HUES48 (cell line): Measurements from ENCODE around the gene DOCK6.

ENCODE experiments used
- H3K27ac ChIP-seq: one replicate; pipeline ENCODE4 v1.7.0; 2013; ENCODE audit warnings: low read depth, low read length, inconsistent platforms
- H3K27me3 ChIP-seq: 2 replicates; pipeline ENCODE4 v1.6.1; 2013; ENCODE audit warnings: mild to moderate bottlenecking, low read length; ENCODE audit not compliant: control insufficient read depth, insufficient read depth
- H3K36me3 ChIP-seq: 2 replicates; pipeline ENCODE4 v1.6.1; 2013; ENCODE audit warnings: low read length; ENCODE audit not compliant: control insufficient read depth, insufficient read depth
- H3K4me1 ChIP-seq: 2 replicates; pipeline ENCODE4 v1.6.1; 2013; ENCODE audit warnings: mild to moderate bottlenecking, low read length; ENCODE audit not compliant: control insufficient read depth, insufficient read depth
- H3K4me3 ChIP-seq: 2 replicates; pipeline ENCODE4 v1.5.1; 2013; ENCODE audit warnings: mild to moderate bottlenecking, low read depth, low read length
- H3K9ac ChIP-seq: 2 replicates; pipeline ENCODE4 v1.6.1; 2013; ENCODE audit warnings: mild to moderate bottlenecking, low read depth, low read length, moderate library complexity
- H3K9me3 ChIP-seq: 2 replicates; pipeline ENCODE4 v1.6.1; 2013; ENCODE audit warnings: low read length; ENCODE audit not compliant: control insufficient read depth, insufficient read depth

Gene DOCK6

DNA sequence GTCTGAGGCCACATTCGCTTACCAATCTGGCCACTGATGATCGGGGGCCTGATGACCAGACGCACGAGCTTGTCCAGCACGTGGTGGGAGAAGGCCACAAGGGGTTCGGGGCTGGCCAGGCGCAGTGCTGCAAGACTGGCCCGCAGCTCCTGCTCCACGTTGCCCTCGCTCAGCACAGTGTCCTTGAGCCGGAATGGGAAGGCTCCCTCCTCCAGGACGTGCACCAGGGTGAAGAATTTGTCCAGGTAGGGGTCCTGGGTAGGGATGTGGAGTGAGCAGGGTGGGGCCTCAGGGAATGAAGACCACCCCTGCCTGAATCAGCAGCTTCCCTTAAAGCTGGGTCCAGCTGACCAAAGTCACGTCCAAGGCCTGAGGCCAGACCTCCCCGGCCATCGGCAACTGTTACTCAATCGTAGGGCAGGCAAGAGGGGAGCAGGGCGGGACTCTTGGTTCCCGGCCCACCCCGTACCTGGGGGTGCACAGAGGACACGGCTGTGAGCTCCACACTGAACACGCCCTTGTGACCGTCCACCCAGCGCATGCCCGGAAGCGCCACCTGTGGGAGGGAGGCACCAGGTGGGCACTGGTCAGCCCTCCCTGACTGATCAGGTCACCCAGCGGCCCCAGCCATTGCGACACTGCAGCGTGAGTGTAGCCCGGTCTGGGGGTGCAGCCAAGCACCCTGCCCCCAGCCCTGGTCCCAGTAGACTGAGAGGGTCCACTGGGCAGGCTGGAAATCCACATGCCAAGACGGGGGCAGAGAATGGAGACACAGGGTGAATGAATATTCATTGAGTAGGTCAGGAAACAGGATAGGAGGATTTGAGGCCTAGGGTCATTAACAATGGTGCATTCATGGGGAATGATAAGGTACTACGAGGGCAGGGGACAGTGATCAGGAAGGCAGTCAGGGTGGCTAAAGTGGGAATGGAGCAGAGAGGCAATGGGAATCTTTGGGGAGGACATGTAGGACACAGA lies 25.7 kb downstream of the DOCK6 start:
- Histone ChIP-seq H3K9ac (no peak overlapping the region), H3K36me3 (peaks cover 56% of the 10 kb centered on the region), H3K27ac (no peak overlapping the region), H3K27me3 (no peaks in the 10 kb centered on the region), H3K4me3 (no peak overlapping the region), H3K4me1 (no peaks in the 10 kb centered on the region), H3K9me3 (no peaks in the 10 kb centered on the region)

DNA sequence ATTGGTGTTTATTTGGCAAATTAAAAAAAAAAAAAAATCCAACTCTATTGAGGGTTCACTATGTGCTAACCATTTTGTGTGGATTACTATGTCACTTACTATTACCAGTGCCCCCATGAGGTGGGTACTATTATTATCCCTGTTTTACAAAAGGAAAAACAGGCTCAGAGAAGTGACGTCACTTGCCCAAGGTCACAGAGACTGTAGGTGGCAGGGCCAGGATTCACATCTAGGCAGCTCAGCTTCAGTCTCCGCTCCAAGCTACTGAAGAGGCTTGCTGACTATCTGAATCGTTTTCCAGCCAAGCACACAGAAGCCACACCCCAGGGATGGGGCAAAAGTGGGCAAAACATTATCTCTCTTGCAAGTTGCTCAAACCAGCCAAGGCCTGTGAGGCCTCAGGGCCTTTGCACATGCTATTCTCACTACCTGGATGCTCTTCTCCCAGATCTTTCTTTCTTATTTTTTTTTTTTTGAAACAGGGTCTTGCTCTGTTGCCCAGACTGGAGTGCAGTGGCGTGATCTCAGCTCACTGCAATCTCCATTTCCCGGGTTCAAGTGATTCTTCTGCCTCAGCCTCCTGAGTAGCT lies 27.7 kb downstream of the DOCK6 start:
- H3K27me3 ChIP-seq, result no peaks in the 10 kb centered on the region
- no peak overlapping the region for H3K4me3 ChIP-seq
- no peaks in the 10 kb centered on the region for H3K4me1 ChIP-seq
- H3K27ac ChIP-seq, result no peak overlapping the region
- H3K36me3 ChIP-seq, result peaks cover 47% of the 10 kb centered on the region
- H3K9me3 ChIP-seq, result no peaks in the 10 kb centered on the region
- no peak overlapping the region for H3K9ac ChIP-seq

DNA sequence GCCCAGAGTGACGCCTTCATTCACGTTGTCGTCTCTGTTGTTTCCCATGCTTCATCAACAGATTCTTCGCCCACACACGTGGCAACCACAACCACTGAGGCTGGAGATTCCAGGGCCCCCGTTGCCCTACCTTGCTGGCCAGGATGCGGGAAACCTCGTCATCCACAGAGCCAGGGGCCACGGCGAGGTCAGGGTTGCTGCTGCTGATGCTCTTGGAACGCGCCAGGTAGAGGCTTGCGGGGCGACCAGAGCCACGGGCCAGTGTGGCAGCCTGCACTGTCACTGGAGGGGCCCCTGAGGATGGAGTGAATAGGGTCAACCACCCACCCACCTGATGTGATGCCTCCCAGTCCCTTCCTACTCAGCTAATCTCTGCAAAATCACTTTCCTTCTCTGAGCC lies 29.3 kb downstream of the DOCK6 start:
- H3K9ac ChIP-seq, result no peak overlapping the region
- no peaks in the 10 kb centered on the region for H3K27me3 ChIP-seq
- H3K9me3 ChIP-seq, result no peaks in the 10 kb centered on the region
- no peaks in the 10 kb centered on the region for H3K4me1 ChIP-seq
- peaks cover 43% of the 10 kb centered on the region for H3K36me3 ChIP-seq
- H3K27ac ChIP-seq, result no peak overlapping the region
- H3K4me3 ChIP-seq, result no peak overlapping the region

- no peaks in the 10 kb centered on the region for H3K27me3 ChIP-seq
- no peak overlapping the region for H3K4me3 ChIP-seq
- no peak overlapping the region for H3K27ac ChIP-seq
- H3K4me1 ChIP-seq, result no peaks in the 10 kb centered on the region
- peaks cover 43% of the 10 kb centered on the region for H3K36me3 ChIP-seq
- no peak overlapping the region for H3K9ac ChIP-seq
- no peaks in the 10 kb centered on the region for H3K9me3 ChIP-seq
Measured at GRCh38 chr19:11232555-11232954, 29.8 kb downstream of the DOCK6 start.

GRCh38 chr19:11230621-11231386 lies 31.5 kb downstream of the DOCK6 start:
- Histone ChIP-seq H3K9me3 (no peaks in the 10 kb centered on the region), H3K9ac (no peak overlapping the region), H3K4me3 (no peak overlapping the region)

DNA sequence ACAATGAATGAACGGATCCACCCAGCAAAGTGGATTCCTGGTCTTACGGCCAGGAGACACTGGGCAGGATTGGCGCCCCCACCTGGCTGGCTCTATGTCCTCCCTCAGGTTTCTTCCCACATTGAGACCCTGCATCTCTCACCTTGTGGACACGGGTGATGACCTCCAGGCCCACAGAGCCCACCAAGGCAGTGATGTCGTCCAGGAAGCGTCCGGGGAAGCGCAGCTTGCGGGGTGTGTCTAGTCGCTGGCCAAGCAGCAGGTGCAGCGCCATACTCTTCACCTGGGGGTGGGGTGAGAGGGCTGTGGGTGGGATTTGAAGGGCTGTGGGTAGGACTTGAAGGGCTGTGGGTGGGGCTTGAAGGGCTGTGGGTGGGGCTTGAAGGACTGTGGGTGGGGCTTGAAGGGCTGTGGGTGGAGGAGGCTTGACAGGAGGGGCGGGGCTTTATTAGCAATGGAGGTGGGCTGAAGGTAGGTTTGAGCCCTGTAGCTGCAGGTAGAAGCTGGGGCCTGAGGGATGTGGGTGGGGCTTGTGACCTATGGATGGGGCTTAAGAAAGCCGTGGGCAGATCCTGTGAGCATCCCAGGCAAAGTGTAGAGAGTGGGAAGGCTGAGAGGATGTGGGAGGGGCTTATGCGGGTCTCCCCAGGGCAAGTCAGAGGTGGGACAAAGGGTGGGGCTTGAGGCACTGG lies 35.0 kb downstream of the DOCK6 start:
- Histone ChIP-seq H3K9me3 (no peaks in the 10 kb centered on the region), H3K9ac (no peak overlapping the region), H3K27me3 (no peaks in the 10 kb centered on the region), H3K36me3 (peaks cover 25% of the 10 kb centered on the region), H3K27ac (no peak overlapping the region), H3K4me1 (no peaks in the 10 kb centered on the region), H3K4me3 (no peak overlapping the region)

More at GRCh38 chr19:11230621-11231386, 31.5 kb downstream of the DOCK6 start:
- Histone ChIP-seq H3K36me3 (peaks cover 37% of the 10 kb centered on the region), H3K4me1 (no peaks in the 10 kb centered on the region), H3K27ac (no peak overlapping the region), H3K27me3 (no peaks in the 10 kb centered on the region)

- no peak overlapping the region for H3K27ac ChIP-seq
- H3K9ac ChIP-seq, result no peak overlapping the region
- H3K4me3 ChIP-seq, result no peak overlapping the region
- no peaks in the 10 kb centered on the region for H3K27me3 ChIP-seq
- peaks cover 25% of the 10 kb centered on the region for H3K36me3 ChIP-seq
- no peaks in the 10 kb centered on the region for H3K4me1 ChIP-seq
- no peaks in the 10 kb centered on the region for H3K9me3 ChIP-seq
Measured at GRCh38 chr19:11226716-11227166, 35.6 kb downstream of the DOCK6 start.

GRCh38 chr19:11225815-11226214 lies 36.5 kb downstream of the DOCK6 start:
- Histone ChIP-seq H3K27me3 (no peaks in the 10 kb centered on the region), H3K9ac (no peak overlapping the region), H3K36me3 (peaks cover 27% of the 10 kb centered on the region), H3K4me1 (no peaks in the 10 kb centered on the region), H3K4me3 (no peak overlapping the region), H3K9me3 (no peaks in the 10 kb centered on the region), H3K27ac (no peak overlapping the region)

GRCh38 chr19:11225172-11225571 lies 37.2 kb downstream of the DOCK6 start:
- peaks cover 27% of the 10 kb centered on the region for H3K36me3 ChIP-seq
- H3K4me3 ChIP-seq, result no peak overlapping the region
- no peaks in the 10 kb centered on the region for H3K4me1 ChIP-seq
- H3K9me3 ChIP-seq, result no peaks in the 10 kb centered on the region
- H3K9ac ChIP-seq, result no peak overlapping the region
- H3K27ac ChIP-seq, result no peak overlapping the region
- H3K27me3 ChIP-seq, result no peaks in the 10 kb centered on the region

GRCh38 chr19:11224429-11224828 lies 37.9 kb downstream of the DOCK6 start:
- no peak overlapping the region for H3K27ac ChIP-seq
- no peaks in the 10 kb centered on the region for H3K27me3 ChIP-seq
- no peak overlapping the region for H3K9ac ChIP-seq
- peaks cover 27% of the 10 kb centered on the region for H3K36me3 ChIP-seq
- H3K9me3 ChIP-seq, result no peaks in the 10 kb centered on the region
- no peak overlapping the region for H3K4me3 ChIP-seq
- no peaks in the 10 kb centered on the region for H3K4me1 ChIP-seq
